HG03095 (cell line): Measurements from ENCODE around the gene RAP1B.
A peak's percentile ranks its signal among the peaks of the same experiment; 100 is the strongest.

ENCODE experiments used
- ATAC-seq: cut with Tn5 transposase; IDR thresholded peaks from one replicate; pipeline ENCODE4 v1.9.1; 2021; ENCODE audit warnings: moderate library complexity; ENCODE audit not compliant: unreplicated experiment

Gene RAP1B

DNA sequence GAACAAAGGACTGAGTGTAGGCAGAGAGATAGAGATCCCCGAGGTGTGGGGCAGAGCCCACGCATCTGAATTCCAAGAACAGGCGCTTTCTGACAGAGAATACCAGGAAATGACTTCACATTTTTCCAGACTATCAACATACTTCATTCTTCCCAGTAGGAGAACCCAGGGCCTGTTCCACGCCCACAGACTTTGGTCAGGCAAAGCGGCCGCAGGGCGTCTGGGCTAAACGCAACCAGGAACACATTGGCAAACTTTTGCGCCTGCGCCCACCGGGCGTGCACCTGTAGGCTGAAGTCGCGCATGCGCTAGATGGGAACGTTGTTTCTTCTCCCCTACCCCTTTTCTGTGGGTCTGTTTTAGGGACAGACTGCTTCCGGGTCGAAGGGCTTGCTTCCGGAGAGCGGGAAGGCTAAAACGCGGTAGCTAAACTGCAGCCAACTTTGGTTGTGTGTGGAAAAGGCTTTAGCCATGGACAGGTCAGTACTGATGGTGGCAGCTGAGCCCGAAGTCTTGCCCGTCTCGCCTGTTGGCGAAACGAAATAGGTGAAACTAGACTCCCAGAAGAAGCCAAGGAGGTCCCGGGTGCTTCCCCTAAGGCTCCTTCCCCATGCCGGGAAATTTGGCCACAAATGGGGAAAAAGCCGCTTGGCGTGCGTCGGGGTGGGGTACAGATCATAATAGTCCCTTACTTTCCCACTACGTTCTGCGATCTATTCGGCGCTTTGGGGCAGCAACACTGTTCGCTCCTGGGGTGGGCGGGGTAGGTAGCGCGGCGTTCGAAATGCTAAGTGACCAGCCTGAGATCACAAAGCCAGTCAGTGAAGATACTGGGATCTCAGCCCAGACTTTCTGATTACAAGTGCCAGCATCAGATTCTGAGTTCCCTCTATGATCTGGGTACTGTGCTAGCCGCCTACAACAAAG lies 76.2 kb downstream of the RAP1B start, which contains the start of gene NUP107:
Gene NUP107 (plus strand): TSS at position 384 of the 927 bp plus-strand sequence. CDS start 88 bp downstream, at position 472.
- ATAC-seq: peak; percentile 97

DNA sequence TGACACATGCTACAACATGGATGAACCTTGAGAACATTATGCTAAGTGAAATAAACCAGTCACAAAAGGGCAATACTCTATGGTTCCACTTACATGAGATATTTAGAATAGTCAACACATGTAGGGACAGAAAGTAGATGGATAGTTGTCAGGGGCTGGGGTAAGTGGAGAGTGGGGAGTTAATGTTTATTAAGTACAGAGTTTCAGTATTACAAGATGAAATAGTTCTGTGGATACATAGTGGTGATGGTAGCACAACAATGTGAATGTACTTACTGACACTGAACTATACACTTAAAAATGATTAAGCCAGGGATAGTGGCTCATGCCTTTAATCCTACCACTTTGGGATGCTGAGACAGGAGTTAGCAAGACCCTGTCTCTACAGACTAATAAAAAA lies 84.8 kb downstream of the RAP1B start:
- no peak for ATAC-seq

DNA sequence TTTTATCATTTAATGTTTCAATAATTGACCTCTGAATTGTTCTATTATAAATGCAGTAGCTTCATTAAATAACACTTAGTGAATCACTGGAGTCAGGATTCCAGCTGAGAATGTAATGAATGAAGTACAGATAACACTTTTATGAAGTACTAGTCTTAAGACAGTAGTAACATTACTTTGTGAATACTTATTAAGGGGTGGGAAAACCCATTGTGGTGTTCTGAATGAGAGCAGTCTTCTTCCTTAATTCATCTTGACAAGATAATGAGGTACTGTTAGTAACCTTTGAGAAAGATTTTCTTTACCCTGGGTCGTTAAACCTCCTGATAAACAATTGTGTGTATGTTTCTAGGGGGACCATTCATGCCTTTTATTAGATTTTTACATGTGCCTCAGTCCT lies 88.8 kb downstream of the RAP1B start:
- ATAC-seq: no peak
